Mucosa of descending colon (tissue), 3 donors: ENCODE data around the gene RBM8A. TPM values are rescaled to one million over a fixed set of nuclear protein-coding genes. Genes with fewer than 3 reads are reported as not detected.

ENCODE experiments used
- ATAC-seq: fragments of 200-7000 bp; cut with Tn5 transposase; one replicate; pipeline ENCODE4 v1.9.1; 2020; ENCODE audit warnings: mild to moderate bottlenecking, moderate library complexity
- DNase-seq, 3 donors: peaks; one replicate each; pipeline ENCODE4 v3.0.0-alpha.2; 2020
- H3K36me3 ChIP-seq: fragments of 200-600 bp; one replicate; pipeline ENCODE4 v1.8.0; 2021; ENCODE audit warnings: low read depth, mild to moderate bottlenecking
- H3K4me1 ChIP-seq: fragments of 200-600 bp; one replicate; pipeline ENCODE4 v1.8.0; 2021; ENCODE audit warnings: low read depth, mild to moderate bottlenecking
- H3K4me3 ChIP-seq: fragments of 200-600 bp; one replicate; pipeline ENCODE4 v1.8.0; 2021; ENCODE audit warnings: mild to moderate bottlenecking
- H3K9me3 ChIP-seq: fragments of 200-600 bp; one replicate; pipeline ENCODE4 v1.8.0; 2021; ENCODE audit warnings: mild to moderate bottlenecking
- CTCF ChIP-seq: fragments of 200-600 bp; IDR thresholded peaks from one replicate; pipeline ENCODE4 v1.8.0; 2022; ENCODE audit warnings: antibody characterized with exemption, mild to moderate bottlenecking
- intact Hi-C, 2 donors: fragments of 100-400 bp; cut with DNase I in 1 of 2; cut with micrococcal nuclease in 1 of 2; formaldehyde crosslinking; loops; one replicate each; pipeline versions ENCODE4 v1.11.0 to v1.11.1; 2022; cut with DNase I, micrococcal nuclease
- total RNA-seq, 3 donors: library from RNA; stranded (reverse); fragmentation: NEBNext Ultra II Directional in 2 of 3; extraction: Animal tissue kit (Norgen Biotek cat#: 25700) in 2 of 3; gene quantifications; one replicate each; pipeline versions ENCODE4 v1.2.1 to v1.2.4, GENCODE V29; 2021 to 2023
- donor health status: DM: no; HTN: no; CAD: no; lungs with moderate emphysema.
- donor health status: DM: no; HTN: no; CAD: no.
- donor health status: DM: no; HTN: yes; CAD: no.

The RBM8A gene
- total RNA-seq, 3 donors from 2014 or later = 82.3 to 94.5 (median 93.9) TPM

- DNase-seq (no peak), ATAC-seq (peak; percentile 46)
- TF ChIP-seq CTCF = no peak
These were observed 19.2 kb upstream of the RBM8A start for GRCh38 chr1:145946477-145946986.

GRCh38 chr1:145944532-145944931 lies 17.2 kb upstream of the RBM8A start:
- TF ChIP-seq CTCF = no peak
- H3K4me3 ChIP-seq = no peak overlapping the region
- H3K4me1 ChIP-seq = no peaks in the 10 kb centered on the region
- ATAC-seq (peak; percentile 25), DNase-seq (peak in 1 of 3 donors; percentile 27)
- no peaks in the 10 kb centered on the region for H3K9me3 ChIP-seq
- intact Hi-C loops = no loop called here
- H3K36me3 ChIP-seq = peaks cover 2% of the 10 kb centered on the region

More at GRCh38 chr1:145946477-145946986, 19.2 kb upstream of the RBM8A start:
- no peaks in the 10 kb centered on the region for H3K4me1 ChIP-seq
- intact Hi-C loops = no loop called here
- H3K9me3 ChIP-seq = no peaks in the 10 kb centered on the region
- no peak overlapping the region for H3K4me3 ChIP-seq
- H3K36me3 ChIP-seq = peaks cover 2% of the 10 kb centered on the region

- intact Hi-C loops = no loop called here
- Histone ChIP-seq H3K4me3 (no peak overlapping the region), H3K9me3 (no peaks in the 10 kb centered on the region), H3K36me3 (peaks cover 2% of the 10 kb centered on the region), H3K4me1 (no peaks in the 10 kb centered on the region)
- DNase-seq (no peak), ATAC-seq (no peak)
- TF ChIP-seq CTCF = no peak
These were observed 15.6 kb upstream of the RBM8A start for GRCh38 chr1:145942871-145943270.

GRCh38 chr1:145942405-145942804 lies 15.1 kb upstream of the RBM8A start:
- DNase-seq (no peak), ATAC-seq (no peak)
- Histone ChIP-seq H3K4me3 (no peak overlapping the region), H3K4me1 (no peaks in the 10 kb centered on the region), H3K9me3 (no peaks in the 10 kb centered on the region), H3K36me3 (peaks cover 2% of the 10 kb centered on the region)
- no peak for TF ChIP-seq CTCF
- intact Hi-C loops = no loop called here

GRCh38 chr1:145937436-145937835 lies 10.2 kb upstream of the RBM8A start:
- TF ChIP-seq CTCF = no peak
- no peak for ATAC-seq
- H3K9me3 ChIP-seq = no peaks in the 10 kb centered on the region
- no peak for DNase-seq
- intact Hi-C loops = no loop called here
- H3K4me3 ChIP-seq = no peak overlapping the region
- no peaks in the 10 kb centered on the region for H3K36me3 ChIP-seq
- no peaks in the 10 kb centered on the region for H3K4me1 ChIP-seq

- intact Hi-C loops = no loop called here
- Histone ChIP-seq H3K4me3 (no peak overlapping the region), H3K4me1 (no peaks in the 10 kb centered on the region), H3K9me3 (no peaks in the 10 kb centered on the region), H3K36me3 (no peaks in the 10 kb centered on the region)
- DNase-seq = no peak
- ATAC-seq = no peak
- TF ChIP-seq CTCF = no peak
These were observed 9.0 kb upstream of the RBM8A start for GRCh38 chr1:145936247-145936646.
